Measurements from ENCODE around the gene NDUFS8. TPM values are rescaled to one million over a fixed set of nuclear protein-coding genes. Genes with fewer than 3 reads are reported as not detected.

Gene NDUFS8
- total RNA-seq, 3 donors from 2014 or later (not counting 1 experiment from before 2014, with no cell fraction given), result 84.5 to 95.2 (median 90.7) TPM

GRCh38 chr11:68051191-68052136 is 21.0 kb downstream of the NDUFS8 start:
- no peak overlapping the region for H3K27ac ChIP-seq (ENCODE audit: low read length)
- H3K36me3 Mint-ChIP-seq, result no peaks in the 10 kb centered on the region
- no peaks in the 10 kb centered on the region for H3K4me1 ChIP-seq (ENCODE audit: control insufficient read depth, insufficient read depth, low read length)
- TF ChIP-seq, protein P1, sequence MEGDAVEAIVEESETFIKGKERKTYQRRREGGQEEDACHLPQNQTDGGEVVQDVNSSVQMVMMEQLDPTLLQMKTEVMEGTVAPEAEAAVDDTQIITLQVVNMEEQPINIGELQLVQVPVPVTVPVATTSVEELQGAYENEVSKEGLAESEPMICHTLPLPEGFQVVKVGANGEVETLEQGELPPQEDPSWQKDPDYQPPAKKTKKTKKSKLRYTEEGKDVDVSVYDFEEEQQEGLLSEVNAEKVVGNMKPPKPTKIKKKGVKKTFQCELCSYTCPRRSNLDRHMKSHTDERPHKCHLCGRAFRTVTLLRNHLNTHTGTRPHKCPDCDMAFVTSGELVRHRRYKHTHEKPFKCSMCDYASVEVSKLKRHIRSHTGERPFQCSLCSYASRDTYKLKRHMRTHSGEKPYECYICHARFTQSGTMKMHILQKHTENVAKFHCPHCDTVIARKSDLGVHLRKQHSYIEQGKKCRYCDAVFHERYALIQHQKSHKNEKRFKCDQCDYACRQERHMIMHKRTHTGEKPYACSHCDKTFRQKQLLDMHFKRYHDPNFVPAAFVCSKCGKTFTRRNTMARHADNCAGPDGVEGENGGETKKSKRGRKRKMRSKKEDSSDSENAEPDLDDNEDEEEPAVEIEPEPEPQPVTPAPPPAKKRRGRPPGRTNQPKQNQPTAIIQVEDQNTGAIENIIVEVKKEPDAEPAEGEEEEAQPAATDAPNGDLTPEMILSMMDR (IDR thresholded peaks at IDR 0.05), result no peak
- H3K4me3 Mint-ChIP-seq, result no peak overlapping the region
- peaks cover 57% of the 10 kb centered on the region for H3K36me3 ChIP-seq (ENCODE audit: control insufficient read depth, insufficient read depth, low read length)
- 95% methylated on average over 14 of the region's 14 CpGs for WGBS (ENCODE audit: insufficient coverage)
- no peaks in the 10 kb centered on the region for H3K27me3 Mint-ChIP-seq (ENCODE audit: low read depth in 2 of 2)
- intact Hi-C loops (cut with micrococcal nuclease), result no loop called here
- H3K9me3 Mint-ChIP-seq, result no peaks in the 10 kb centered on the region
- H3K4me1 Mint-ChIP-seq, result peaks cover 0 to 7% of the 10 kb centered on the region in 2 donors
- no peaks in the 10 kb centered on the region for H3K9me3 ChIP-seq (ENCODE audit: control insufficient read depth, insufficient read depth, low read length)
- no peaks in the 10 kb centered on the region for H3K27me3 ChIP-seq (ENCODE audit: control insufficient read depth, insufficient read depth, low read length)
- H3K4me3 ChIP-seq (ENCODE audit: low read length), result no peak overlapping the region
- H3K27ac Mint-ChIP-seq, result peak overlapping the region; percentile 66 to 68
- DNase-seq (no peak), ATAC-seq (no peak)

DNA sequence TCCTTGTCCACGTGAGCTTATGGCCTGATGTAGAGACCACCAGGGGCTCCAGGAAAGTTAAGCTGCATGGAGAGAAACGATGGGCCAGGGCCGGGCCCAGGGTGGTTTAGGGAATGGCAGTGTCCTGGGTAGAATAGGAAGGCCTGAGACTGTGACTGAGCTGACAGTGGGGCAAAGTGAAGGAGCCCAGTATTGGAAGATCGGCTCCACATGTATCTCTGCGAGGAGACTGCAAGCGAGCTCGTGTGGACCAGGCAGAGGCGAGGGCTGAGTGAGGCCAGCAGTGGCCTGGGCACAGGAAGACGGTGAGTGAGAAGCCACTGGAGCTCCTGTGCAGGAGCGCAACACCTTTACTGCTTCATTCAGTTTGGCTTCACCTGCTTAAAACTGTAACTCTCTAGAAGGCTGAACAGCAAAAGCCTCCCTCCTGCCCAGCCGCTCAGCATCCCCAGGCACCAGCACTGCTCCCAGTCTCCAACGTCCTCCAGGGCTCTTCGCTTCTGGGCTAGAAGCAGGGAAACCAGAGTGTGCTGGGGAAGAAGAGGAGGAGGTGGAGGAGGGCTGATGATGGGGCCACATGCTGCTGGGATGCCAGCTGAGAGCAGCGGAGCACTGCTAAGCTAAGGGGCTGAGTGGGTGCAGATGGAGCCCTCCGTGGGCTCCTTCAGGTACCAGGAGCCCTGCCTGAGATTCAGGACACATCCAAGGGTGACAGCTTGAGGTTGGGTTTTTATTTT is 21.8 kb downstream of the NDUFS8 start:
- intact Hi-C loops (cut with micrococcal nuclease), result no loop called here
- TF ChIP-seq, protein P1 (IDR thresholded peaks at IDR 0.05), result no peak
- Mint-ChIP-seq H3K27ac (peak overlapping the region; percentile 66 to 68), H3K4me3 (no peak overlapping the region), H3K9me3 (no peaks in the 10 kb centered on the region), H3K27me3 (ENCODE audit: low read depth in 2 of 2) (no peaks in the 10 kb centered on the region), H3K4me1 (peaks cover 0 to 7% of the 10 kb centered on the region in 2 donors), H3K36me3 (no peaks in the 10 kb centered on the region)
- DNase-seq (no peak), ATAC-seq (no peak)
- no peak overlapping the region for H3K4me3 ChIP-seq (ENCODE audit: low read length)
- H3K9me3 ChIP-seq (ENCODE audit: control insufficient read depth, insufficient read depth, low read length), result no peaks in the 10 kb centered on the region
- WGBS (ENCODE audit: insufficient coverage), result 95% methylated on average over 15 of the region's 15 CpGs
- no peak overlapping the region for H3K27ac ChIP-seq (ENCODE audit: low read length)
- H3K27me3 ChIP-seq (ENCODE audit: control insufficient read depth, insufficient read depth, low read length), result no peaks in the 10 kb centered on the region
- no peaks in the 10 kb centered on the region for H3K4me1 ChIP-seq (ENCODE audit: control insufficient read depth, insufficient read depth, low read length)
- peaks cover 52% of the 10 kb centered on the region for H3K36me3 ChIP-seq (ENCODE audit: control insufficient read depth, insufficient read depth, low read length)

- TF ChIP-seq, protein P1 (IDR thresholded peaks at IDR 0.05), result no peak
- no peak overlapping the region for H3K4me3 Mint-ChIP-seq
- H3K9me3 ChIP-seq (ENCODE audit: control insufficient read depth, insufficient read depth, low read length), result no peaks in the 10 kb centered on the region
- H3K27me3 ChIP-seq (ENCODE audit: control insufficient read depth, insufficient read depth, low read length), result no peaks in the 10 kb centered on the region
- intact Hi-C loops (cut with micrococcal nuclease), result no loop called here
- peak overlapping the region; percentile 8 to 66 for H3K27ac Mint-ChIP-seq
- ATAC-seq (peak in 1 of 3 donors; percentile 14), DNase-seq (no peak)
- no peaks in the 10 kb centered on the region for H3K9me3 Mint-ChIP-seq
- WGBS (ENCODE audit: insufficient coverage), result 91% methylated on average over 9 of the region's 9 CpGs
- no peaks in the 10 kb centered on the region for H3K36me3 Mint-ChIP-seq
- no peaks in the 10 kb centered on the region for H3K27me3 Mint-ChIP-seq (ENCODE audit: low read depth in 2 of 2)
- H3K4me3 ChIP-seq (ENCODE audit: low read length), result no peak overlapping the region
- H3K4me1 Mint-ChIP-seq, result peaks cover 0 to 7% of the 10 kb centered on the region in 2 donors
- H3K36me3 ChIP-seq (ENCODE audit: control insufficient read depth, insufficient read depth, low read length), result peaks cover 47% of the 10 kb centered on the region
- H3K27ac ChIP-seq (ENCODE audit: low read length), result no peak overlapping the region
- H3K4me1 ChIP-seq (ENCODE audit: control insufficient read depth, insufficient read depth, low read length), result no peaks in the 10 kb centered on the region
Measured at GRCh38 chr11:68053117-68053516, 22.6 kb downstream of the NDUFS8 start.
